Colonic mucosa (tissue), 4 donors: ENCODE measurements around the gene SFI1. TPM values are rescaled to one million over a fixed set of nuclear protein-coding genes. Genes with fewer than 3 reads are reported as not detected.

Source experiments
- DNase-seq: peaks from one replicate; pipeline ENCODE4 v3.0.0-alpha.2; 2020
- H3K27ac ChIP-seq: fragments of 200-600 bp; one replicate; pipeline ENCODE4 v1.8.0; 2021
- H3K27me3 ChIP-seq: fragments of 200-600 bp; one replicate; pipeline ENCODE4 v1.8.0; 2021
- H3K36me3 ChIP-seq: fragments of 200-600 bp; one replicate; pipeline ENCODE4 v1.8.0; 2021
- H3K4me1 ChIP-seq: fragments of 200-600 bp; one replicate; pipeline ENCODE4 v1.8.0; 2021; ENCODE audit warnings: mild to moderate bottlenecking
- H3K4me3 ChIP-seq: fragments of 200-600 bp; one replicate; pipeline ENCODE4 v1.8.0; 2021
- H3K9ac ChIP-seq, 2 donors: one replicate each; pipeline ENCODE4 v1.7.0; 2013; ENCODE audit warnings: control low read depth in 2 of 2, low read depth in 2 of 2, low read length in 2 of 2
- H3K9me3 ChIP-seq: fragments of 200-600 bp; one replicate; pipeline ENCODE4 v1.8.0; 2021
- intact Hi-C: fragments of 100-400 bp; cut with DNase I; formaldehyde crosslinking; loops from one replicate; pipeline ENCODE4 v1.14.1; 2022
- total RNA-seq, 2 donors: library from RNA; stranded (reverse); fragmentation: NEBNext Ultra II Directional in 1 of 2; extraction: Animal tissue kit (Norgen Biotek cat#: 25700) in 1 of 2; gene quantifications; one replicate each; pipeline ENCODE4 v1.2.1, GENCODE V29; 2021
- TF ChIP-seq, protein P1 (sequence below): fragments of 200-600 bp; IDR thresholded peaks from one replicate; pipeline ENCODE4 v1.8.0; 2022; ENCODE audit warnings: antibody characterized with exemption, mild to moderate bottlenecking
- donor health status: healthy.
- donor health status: DM: no; HTN: no; CAD: no.
- donor health status: DM: no; HTN: no; CAD: no.

Gene SFI1
- total RNA-seq, 2 donors from 2014 or later = 24.1 to 47.8 TPM

DNA sequence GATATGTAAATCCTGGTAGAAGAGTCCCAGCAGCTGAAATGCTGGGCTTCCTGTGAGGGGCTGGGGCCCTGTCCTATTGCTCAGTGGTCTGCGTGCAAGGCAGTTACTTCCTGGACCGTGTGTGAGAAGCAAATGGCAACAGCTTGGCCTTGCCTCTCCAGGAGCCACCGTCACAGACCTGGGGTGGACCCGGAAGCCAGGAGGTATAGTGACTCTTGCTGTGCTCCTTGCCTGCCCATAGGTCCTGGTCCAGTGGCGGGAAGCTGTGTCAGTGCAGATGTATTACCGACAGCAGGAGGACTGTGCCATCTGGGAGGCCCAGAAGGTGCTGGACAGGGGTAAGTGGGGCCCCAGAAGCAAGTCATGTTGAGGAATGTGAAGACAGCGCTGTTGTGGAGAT lies 111.4 kb downstream of the SFI1 start:
- Histone ChIP-seq H3K36me3 (no peaks in the 10 kb centered on the region), H3K27me3 (no peaks in the 10 kb centered on the region), H3K4me3 (no peak overlapping the region), H3K27ac (no peak overlapping the region), H3K9me3 (no peaks in the 10 kb centered on the region), H3K4me1 (no peaks in the 10 kb centered on the region), H3K9ac (no peak overlapping the region)
- TF ChIP-seq, protein P1, sequence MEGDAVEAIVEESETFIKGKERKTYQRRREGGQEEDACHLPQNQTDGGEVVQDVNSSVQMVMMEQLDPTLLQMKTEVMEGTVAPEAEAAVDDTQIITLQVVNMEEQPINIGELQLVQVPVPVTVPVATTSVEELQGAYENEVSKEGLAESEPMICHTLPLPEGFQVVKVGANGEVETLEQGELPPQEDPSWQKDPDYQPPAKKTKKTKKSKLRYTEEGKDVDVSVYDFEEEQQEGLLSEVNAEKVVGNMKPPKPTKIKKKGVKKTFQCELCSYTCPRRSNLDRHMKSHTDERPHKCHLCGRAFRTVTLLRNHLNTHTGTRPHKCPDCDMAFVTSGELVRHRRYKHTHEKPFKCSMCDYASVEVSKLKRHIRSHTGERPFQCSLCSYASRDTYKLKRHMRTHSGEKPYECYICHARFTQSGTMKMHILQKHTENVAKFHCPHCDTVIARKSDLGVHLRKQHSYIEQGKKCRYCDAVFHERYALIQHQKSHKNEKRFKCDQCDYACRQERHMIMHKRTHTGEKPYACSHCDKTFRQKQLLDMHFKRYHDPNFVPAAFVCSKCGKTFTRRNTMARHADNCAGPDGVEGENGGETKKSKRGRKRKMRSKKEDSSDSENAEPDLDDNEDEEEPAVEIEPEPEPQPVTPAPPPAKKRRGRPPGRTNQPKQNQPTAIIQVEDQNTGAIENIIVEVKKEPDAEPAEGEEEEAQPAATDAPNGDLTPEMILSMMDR = no peak
- no peak for DNase-seq
- intact Hi-C loops = no loop called here

DNA sequence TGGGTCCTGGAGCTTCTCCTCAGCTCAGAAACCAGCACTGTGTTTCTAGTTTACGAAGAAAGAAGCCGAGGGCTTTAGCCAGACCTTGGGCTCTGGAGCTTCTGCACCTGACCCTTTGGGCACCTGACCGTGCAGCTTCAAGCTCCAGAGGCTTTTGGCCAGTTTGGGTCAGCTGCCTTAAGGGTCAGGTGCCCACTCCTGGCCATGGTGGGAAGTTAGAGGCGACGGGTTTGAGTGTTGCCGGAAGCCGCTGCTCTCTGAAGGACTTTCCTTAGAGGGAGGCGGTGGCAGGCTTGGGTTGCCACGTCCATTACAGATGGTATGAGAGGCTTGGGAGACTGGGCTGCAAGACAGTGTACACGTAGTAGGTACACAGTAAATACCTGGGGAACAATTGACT lies 113.4 kb downstream of the SFI1 start:
- DNase-seq = no peak
- Histone ChIP-seq H3K9ac (no peak overlapping the region), H3K9me3 (no peaks in the 10 kb centered on the region), H3K27ac (no peak overlapping the region), H3K36me3 (no peaks in the 10 kb centered on the region), H3K4me3 (no peak overlapping the region), H3K4me1 (no peaks in the 10 kb centered on the region), H3K27me3 (no peaks in the 10 kb centered on the region)
- intact Hi-C loops = no loop called here
- TF ChIP-seq, protein P1 = no peak

DNA sequence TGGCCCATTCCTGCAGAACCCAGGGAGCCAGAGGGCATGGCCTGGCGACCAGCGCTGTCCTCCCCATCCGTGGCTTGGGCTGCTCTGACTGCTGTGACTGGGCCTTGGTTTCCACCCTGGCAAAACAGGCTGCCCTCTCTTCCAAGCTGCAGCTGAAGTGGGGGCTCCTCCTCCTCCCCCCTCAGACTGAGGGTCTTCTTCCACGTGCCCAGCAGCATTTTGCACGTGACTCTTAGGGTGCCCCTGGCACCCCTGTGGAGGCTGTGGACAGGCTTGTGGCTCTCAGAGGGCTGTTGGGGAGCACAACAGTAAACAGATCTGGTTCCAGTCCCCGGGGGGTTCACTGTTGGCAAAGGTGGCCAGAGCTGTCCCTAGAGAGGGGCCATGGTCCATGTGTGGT lies 114.3 kb downstream of the SFI1 start:
- H3K4me1 ChIP-seq = no peaks in the 10 kb centered on the region
- H3K27ac ChIP-seq = no peak overlapping the region

DNA sequence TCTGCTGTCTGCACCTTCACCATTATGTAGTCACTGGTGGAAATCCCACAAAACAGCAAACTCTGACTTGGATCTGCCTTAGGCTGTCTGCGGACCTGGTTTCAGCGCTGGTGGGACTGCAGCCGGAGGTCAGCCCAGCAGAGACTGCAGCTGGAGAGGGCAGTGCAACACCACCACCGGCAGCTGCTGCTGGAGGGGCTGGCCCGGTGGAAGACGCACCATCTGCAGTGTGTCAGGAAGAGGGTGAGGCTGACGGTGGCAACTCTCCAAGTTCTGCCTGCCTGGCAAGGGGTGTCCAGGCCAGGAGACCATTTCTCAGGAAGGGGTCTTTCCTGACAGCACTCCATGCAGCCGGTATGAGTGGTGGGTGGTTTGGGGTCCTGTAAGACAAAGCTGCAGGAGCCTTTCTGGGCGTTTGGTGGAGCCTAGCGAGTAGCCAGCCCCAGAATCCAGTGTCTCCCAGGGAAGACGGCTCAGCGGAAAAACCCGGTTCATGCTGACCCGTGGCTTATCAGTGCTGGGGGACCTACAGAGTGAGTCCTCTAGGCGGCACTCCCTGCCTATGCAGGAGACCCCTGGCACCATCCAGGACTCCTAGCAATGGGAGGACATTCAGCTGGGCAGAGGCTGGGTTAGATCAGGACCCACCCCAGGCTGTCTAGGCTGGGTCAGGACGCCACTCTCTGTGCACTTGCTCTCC lies 114.9 kb downstream of the SFI1 start:
- Histone ChIP-seq H3K36me3 (no peaks in the 10 kb centered on the region), H3K9ac (no peak overlapping the region), H3K9me3 (no peaks in the 10 kb centered on the region), H3K27me3 (no peaks in the 10 kb centered on the region), H3K4me1 (peaks cover 1% of the 10 kb centered on the region), H3K4me3 (no peak overlapping the region), H3K27ac (no peak overlapping the region)
- TF ChIP-seq, protein P1 = no peak
- DNase-seq = no peak
- intact Hi-C loops = no loop called here

More for the DNA sequence above, 114.3 kb downstream of the SFI1 start:
- DNase-seq = no peak
- intact Hi-C loops = no loop called here
- H3K36me3 ChIP-seq = no peaks in the 10 kb centered on the region
- H3K9me3 ChIP-seq = no peaks in the 10 kb centered on the region
- H3K4me3 ChIP-seq = no peak overlapping the region
- TF ChIP-seq, protein P1 = no peak
- no peaks in the 10 kb centered on the region for H3K27me3 ChIP-seq
- H3K9ac ChIP-seq = no peak overlapping the region

DNA sequence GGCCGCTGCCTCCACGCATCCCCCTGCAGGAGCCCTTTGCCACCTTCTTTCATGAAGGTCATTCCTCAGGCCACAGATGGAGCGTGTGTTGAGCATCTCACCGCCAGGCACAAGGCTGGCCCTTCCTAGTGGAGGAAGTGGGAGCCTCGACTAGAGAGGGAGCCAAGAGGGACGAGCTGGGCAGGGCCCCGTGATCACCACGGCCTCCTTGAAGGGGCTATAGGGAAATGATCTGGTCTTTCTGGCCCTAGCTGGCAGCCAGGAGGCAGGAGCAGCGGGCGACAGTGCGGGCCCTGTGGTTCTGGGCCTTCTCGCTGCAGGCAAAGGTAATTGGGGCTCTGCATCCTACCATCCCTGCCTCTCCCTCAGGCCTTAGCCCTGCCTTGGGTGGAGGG lies 116.6 kb downstream of the SFI1 start:
- Histone ChIP-seq H3K36me3 (no peaks in the 10 kb centered on the region), H3K27me3 (no peaks in the 10 kb centered on the region), H3K27ac (no peak overlapping the region), H3K9me3 (no peaks in the 10 kb centered on the region), H3K4me1 (peaks cover 8% of the 10 kb centered on the region), H3K4me3 (no peak overlapping the region), H3K9ac (no peak overlapping the region)
- DNase-seq = no peak
- TF ChIP-seq, protein P1 = no peak
- intact Hi-C loops = no loop called here
